A549 treated with Mapracorat at 1 μM for 4 hours (cell line): ENCODE results near the gene SAMD9. TPM values are rescaled to one million over a fixed set of nuclear protein-coding genes. Genes with fewer than 3 reads are reported as not detected.

Experiments
- total RNA-seq: library from RNA; stranded (reverse); fragments of 200-300 nt; extraction: Qiagen RNA extraction; gene quantifications from 5 replicates; pipeline ENCODE4 v1.2.3, GENCODE V29; 2022

The SAMD9 gene
- 2.5 to 5.1 TPM (median 4.0 TPM) in 5 replicates for total RNA-seq

DNA sequence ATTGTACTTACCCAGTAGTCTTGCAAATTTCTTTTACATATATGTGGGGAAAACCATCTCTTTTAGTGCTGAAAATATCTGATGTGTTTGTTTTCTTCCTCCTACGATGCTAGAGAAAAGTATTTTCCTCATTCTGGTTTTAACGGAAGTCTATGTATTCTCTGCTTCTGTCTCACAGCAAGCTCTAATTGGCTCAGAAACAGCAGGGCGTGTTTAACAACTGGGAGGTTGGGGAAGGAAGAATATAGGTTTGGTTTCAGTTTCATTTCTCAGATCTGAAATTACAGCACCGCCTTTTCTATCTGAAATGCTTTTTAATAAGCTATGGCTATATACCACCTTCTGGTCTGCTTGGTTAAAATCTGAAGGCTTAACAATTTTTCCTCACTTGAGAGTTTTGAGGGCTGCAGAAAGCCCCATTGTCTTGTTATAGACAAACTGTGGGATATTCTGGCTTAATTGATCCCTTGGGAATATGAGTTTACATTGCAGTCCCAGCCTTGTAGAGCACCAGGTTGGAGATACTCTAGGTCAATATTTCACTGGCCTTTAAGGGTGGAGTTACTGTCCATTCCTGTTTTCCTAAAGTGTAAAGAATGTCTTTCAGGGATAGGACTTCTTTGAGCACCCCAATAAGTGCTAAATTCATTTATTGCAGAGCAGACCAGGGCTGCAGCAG lies at the start of gene SAMD9:
SAMD9 (minus strand) TSS at position 128 of the 679 bp plus-strand sequence. CDS start 11,882 bp downstream, outside the sequence.

DNA sequence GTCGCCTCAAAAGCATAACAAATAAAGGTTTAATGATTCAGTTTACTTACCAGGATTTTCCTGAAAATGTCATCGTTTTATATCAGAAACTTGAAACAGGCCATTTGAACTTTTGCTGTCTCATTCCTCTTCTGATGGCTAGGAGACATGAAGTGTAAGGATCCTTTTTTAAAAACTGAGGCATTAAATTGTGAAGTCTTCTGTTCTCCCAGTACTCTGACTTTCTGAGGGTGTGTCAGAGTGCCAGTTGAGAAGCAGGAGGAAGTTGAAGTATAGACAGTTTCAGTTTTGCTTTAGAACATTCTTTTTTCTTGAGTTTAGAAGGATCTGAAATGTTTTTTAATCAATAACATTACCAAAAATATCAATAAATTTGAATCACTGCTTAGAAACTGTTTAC lies 30.4 kb upstream of the SAMD9 start, which contains the start of gene SAMD9L:
SAMD9L (minus strand) TSS at position 242 of the 400 bp plus-strand sequence. CDS start 12,414 bp downstream, outside the sequence.

Other genes starting within 250 kb of the SAMD9 start
- 0.39 to 0.74 TPM (median 0.46 TPM) in 5 replicates for gene SAMD9L, start 30.4 kb upstream of the SAMD9 start, total RNA-seq
- gene HEPACAM2, start 108.5 kb upstream of the SAMD9 start, total RNA-seq: not detected in 5 replicates
- gene VPS50, start 114.4 kb upstream of the SAMD9 start, total RNA-seq: 5.3 to 6.9 TPM (median 6.5 TPM) in 5 replicates